NT2/D1 (cell line): ENCODE data around the gene TAGLN.

Experiments
- SUZ12 ChIP-seq: IDR thresholded peaks from 2 replicates; pipeline ENCODE4 v1.6.1; 2011; ENCODE audit not compliant: insufficient read length, insufficient read depth; ENCODE audit errors: extremely low read depth
- YY1 ChIP-seq: IDR thresholded peaks from 2 replicates; pipeline ENCODE4 v1.6.1; 2011; ENCODE audit not compliant: insufficient read length, insufficient read depth
- ZNF274 ChIP-seq: IDR thresholded peaks from 2 replicates; pipeline ENCODE4 v1.6.1; 2011; ENCODE audit warnings: mild to moderate bottlenecking, low read depth, low read length

- TF ChIP-seq YY1 (no peak), ZNF274 (no peak), SUZ12 (no peak)
These were observed 32.7 kb upstream of the TAGLN start for GRCh38 chr11:117166491-117166890.
